Measurements from ENCODE around the gene CRIM1. TPM values are rescaled to one million over a fixed set of nuclear protein-coding genes. Genes with fewer than 3 reads are reported as not detected.

Gene CRIM1
- total and polyA plus RNA-seq, 2 experiments from 2014 or later, result 10.5 to 36.4 TPM

DNA sequence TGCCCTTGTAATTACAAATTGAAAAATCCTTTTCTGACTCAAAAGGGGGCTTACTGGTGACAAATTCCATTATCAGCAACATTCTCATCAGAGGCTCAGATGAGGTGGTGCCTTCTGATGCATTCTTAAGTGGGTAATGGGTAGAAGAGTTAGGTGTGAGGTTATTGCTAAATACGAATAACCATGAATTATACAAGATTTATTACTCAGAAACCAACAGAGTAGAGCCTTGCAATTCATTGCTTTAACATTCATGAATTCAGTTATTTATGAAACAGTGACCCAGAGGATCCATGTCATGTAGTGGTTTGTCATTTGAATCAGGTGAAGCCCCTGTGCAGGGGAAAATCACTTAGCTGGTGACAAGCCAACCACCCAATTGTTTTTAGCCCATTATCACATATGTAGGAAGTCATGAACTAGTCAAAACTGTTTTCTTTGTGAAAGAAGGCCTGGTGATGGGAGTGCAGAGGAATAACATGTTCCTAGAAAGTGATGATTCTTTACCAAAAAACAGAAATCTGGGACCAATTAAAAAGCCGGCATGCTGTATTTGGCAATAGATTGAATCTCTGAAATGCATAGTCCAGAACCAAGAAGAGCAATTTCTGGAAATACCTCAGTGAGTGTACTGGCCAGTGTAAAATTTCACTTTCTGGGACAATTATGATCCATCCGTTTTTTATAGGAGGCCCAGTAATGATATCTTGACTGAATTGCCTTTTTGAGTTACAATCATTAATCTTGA is 70.2 kb downstream of the CRIM1 start (continued):
- TF ChIP-seq, protein P1, sequence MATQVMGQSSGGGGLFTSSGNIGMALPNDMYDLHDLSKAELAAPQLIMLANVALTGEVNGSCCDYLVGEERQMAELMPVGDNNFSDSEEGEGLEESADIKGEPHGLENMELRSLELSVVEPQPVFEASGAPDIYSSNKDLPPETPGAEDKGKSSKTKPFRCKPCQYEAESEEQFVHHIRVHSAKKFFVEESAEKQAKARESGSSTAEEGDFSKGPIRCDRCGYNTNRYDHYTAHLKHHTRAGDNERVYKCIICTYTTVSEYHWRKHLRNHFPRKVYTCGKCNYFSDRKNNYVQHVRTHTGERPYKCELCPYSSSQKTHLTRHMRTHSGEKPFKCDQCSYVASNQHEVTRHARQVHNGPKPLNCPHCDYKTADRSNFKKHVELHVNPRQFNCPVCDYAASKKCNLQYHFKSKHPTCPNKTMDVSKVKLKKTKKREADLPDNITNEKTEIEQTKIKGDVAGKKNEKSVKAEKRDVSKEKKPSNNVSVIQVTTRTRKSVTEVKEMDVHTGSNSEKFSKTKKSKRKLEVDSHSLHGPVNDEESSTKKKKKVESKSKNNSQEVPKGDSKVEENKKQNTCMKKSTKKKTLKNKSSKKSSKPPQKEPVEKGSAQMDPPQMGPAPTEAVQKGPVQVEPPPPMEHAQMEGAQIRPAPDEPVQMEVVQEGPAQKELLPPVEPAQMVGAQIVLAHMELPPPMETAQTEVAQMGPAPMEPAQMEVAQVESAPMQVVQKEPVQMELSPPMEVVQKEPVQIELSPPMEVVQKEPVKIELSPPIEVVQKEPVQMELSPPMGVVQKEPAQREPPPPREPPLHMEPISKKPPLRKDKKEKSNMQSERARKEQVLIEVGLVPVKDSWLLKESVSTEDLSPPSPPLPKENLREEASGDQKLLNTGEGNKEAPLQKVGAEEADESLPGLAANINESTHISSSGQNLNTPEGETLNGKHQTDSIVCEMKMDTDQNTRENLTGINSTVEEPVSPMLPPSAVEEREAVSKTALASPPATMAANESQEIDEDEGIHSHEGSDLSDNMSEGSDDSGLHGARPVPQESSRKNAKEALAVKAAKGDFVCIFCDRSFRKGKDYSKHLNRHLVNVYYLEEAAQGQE (IDR thresholded peaks at IDR 0.05; ENCODE audit: unreplicated experiment), result no peak
- TF ChIP-seq EZH2phosphoT487 (IDR thresholded peaks at IDR 0.05; ENCODE audit: unreplicated experiment), result no peak
- no peak for TF ChIP-seq STAT1 (IDR thresholded peaks at IDR 0.05; ENCODE audit: unreplicated experiment)
- no peak for TF ChIP-seq POLR2AphosphoS5 (IDR thresholded peaks at IDR 0.05; ENCODE audit: low read depth)
- no peak for TF ChIP-seq NANOG (IDR thresholded peaks at IDR 0.05; ENCODE audit: borderline replicate concordance)

DNA sequence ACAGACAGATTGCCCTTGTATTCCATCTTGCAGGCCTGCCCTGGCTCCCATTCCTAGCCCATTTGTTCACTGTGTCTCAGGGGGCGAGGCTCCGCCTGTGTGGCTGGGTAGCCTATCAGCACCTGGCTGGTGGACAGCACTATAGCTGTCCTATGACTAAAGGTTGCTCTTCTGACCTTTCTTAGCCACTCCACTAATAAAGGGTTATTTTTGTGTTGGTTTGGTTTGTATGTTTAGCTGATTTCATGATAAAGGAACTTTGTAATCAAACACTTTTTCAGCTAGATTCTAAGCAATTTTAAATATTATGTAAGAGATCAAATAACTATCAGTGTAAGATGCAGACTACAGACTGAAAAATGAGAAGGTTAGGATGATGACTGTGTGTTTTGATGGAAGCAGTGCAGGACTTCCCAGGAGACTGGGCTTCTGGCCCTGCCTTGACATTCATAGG is 72.2 kb downstream of the CRIM1 start:
- no peak overlapping the region for H3K4me2 ChIP-seq

More for the DNA sequence above, 72.2 kb downstream of the CRIM1 start:
- Histone ChIP-seq H3K79me2 (replicated peaks; ENCODE audit: insufficient read depth) (peaks cover 99% of the 10 kb centered on the region), H3K27me3 (ENCODE audit: insufficient read depth) (no peaks in the 10 kb centered on the region), H3K4me1 (ENCODE audit: insufficient read depth) (peaks cover 43% of the 10 kb centered on the region), H3K36me3 (ENCODE audit: insufficient read depth) (no peaks in the 10 kb centered on the region; the same call in 1 of the 2 replicates), H3K9me2 (ENCODE audit: insufficient read depth) (0 out of 2 replicates have a peak, but pooled peaks cover 7% of the 10 kb centered on the region), H3K4me3 (no peak overlapping the region), H4K20me1 (replicated peaks; ENCODE audit: insufficient read depth) (no peaks in the 10 kb centered on the region; the same call in none of the 2 replicates), H3F3A (replicated peaks; ENCODE audit: low read depth) (no peaks in the 10 kb centered on the region), H2AFZ (no peak overlapping the region), H3K27ac (ENCODE audit: low read depth) (no peak overlapping the region)
- H3K4me1 Mint-ChIP-seq, result peaks cover 56% of the 10 kb centered on the region
- TF ChIP-seq EZH2phosphoT487 (IDR thresholded peaks at IDR 0.05; ENCODE audit: unreplicated experiment), result no peak
- TF ChIP-seq CREB1 (CRISPR knock-in tag; IDR thresholded peaks at IDR 0.05; ENCODE audit: low read depth), result no peak
- no peak for TF ChIP-seq EZH2 (IDR thresholded peaks at IDR 0.05; ENCODE audit: low read depth, unreplicated experiment)
- no peak for TF ChIP-seq POLR2AphosphoS5 (IDR thresholded peaks at IDR 0.05; ENCODE audit: low read depth)
- TF ChIP-seq, protein P1 (IDR thresholded peaks at IDR 0.05; ENCODE audit: unreplicated experiment), result peak; percentile 73
- no peak for TF ChIP-seq JUNB (IDR thresholded peaks at IDR 0.05; ENCODE audit: unreplicated experiment)
- no peak overlapping the region for H3K27ac Mint-ChIP-seq
- no peak overlapping the region for H3K4me3 Mint-ChIP-seq
- peaks cover 1% of the 10 kb centered on the region for H3K27me3 Mint-ChIP-seq (ENCODE audit: insufficient read depth, low read depth, poor library complexity)
- H3K36me3 Mint-ChIP-seq (ENCODE audit: low read depth), result peaks cover 8% of the 10 kb centered on the region; the same call in 2 of the 3 replicates
- no peak for DNase-seq (ENCODE audit: low spot score)
- H3K9me3 Mint-ChIP-seq, result no peaks in the 10 kb centered on the region
- ATAC-seq, result peak; percentile 82
